OCI-LY1 (cell line): ENCODE data around the gene BAG2.

Experiments used
- H2AFZ ChIP-seq: fragments of 200-600 bp; sonication (generic), shearing (Covaris generic); 2 replicates; pipeline ENCODE4 v1.6.0; 2014; ENCODE audit warnings: antibody characterized with exemption, mild to moderate bottlenecking, low read length
- H3F3A ChIP-seq: fragments of 200-600 bp; sonication (generic), shearing (Covaris generic); 2 replicates; pipeline ENCODE4 v1.6.0; 2014; ENCODE audit warnings: mild to moderate bottlenecking, antibody characterized with exemption, low read length, moderate library complexity; ENCODE audit not compliant: insufficient read depth
- H3K27ac ChIP-seq: fragments of 200-600 bp; sonication (generic); 2 replicates; pipeline ENCODE4 v1.5.1; 2014; ENCODE audit warnings: low read length, mixed run types, mild to moderate bottlenecking, low read depth; ENCODE audit not compliant: poor library complexity, severe bottlenecking
- H3K27me3 ChIP-seq: fragments of 200-600 bp; sonication (generic); 2 replicates; pipeline ENCODE4 v1.6.0; 2014; ENCODE audit warnings: antibody characterized with exemption, mild to moderate bottlenecking, low read length, moderate library complexity; ENCODE audit not compliant: insufficient read depth
- H3K36me3 ChIP-seq: fragments of 200-600 bp; sonication (generic); 2 replicates; pipeline ENCODE4 v1.6.1; 2014; ENCODE audit warnings: mild to moderate bottlenecking, antibody characterized with exemption, low read length, moderate library complexity, mixed read lengths; ENCODE audit not compliant: insufficient read depth
- H3K4me1 ChIP-seq: fragments of 200-600 bp; sonication (generic); 2 replicates; pipeline ENCODE4 v1.5.1; 2014; ENCODE audit warnings: mild to moderate bottlenecking, low read length, moderate library complexity; ENCODE audit not compliant: insufficient read depth, severe bottlenecking
- H3K4me2 ChIP-seq: fragments of 200-600 bp; sonication (generic), shearing (Covaris generic); 2 replicates; pipeline ENCODE4 v1.6.1; 2014; ENCODE audit warnings: low read length
- H3K4me3 ChIP-seq: fragments of 200-600 bp; sonication (generic); 2 replicates; pipeline ENCODE4 v1.5.1; 2014; ENCODE audit warnings: low read length, low read depth, mild to moderate bottlenecking, mixed read lengths; ENCODE audit not compliant: poor library complexity, severe bottlenecking
- H3K79me2 ChIP-seq: fragments of 200-600 bp; shearing (Covaris generic); 2 replicates; pipeline ENCODE4 v1.6.1; 2016; ENCODE audit warnings: mixed run types, low read length, mixed read lengths; ENCODE audit not compliant: insufficient read depth
- H3K9ac ChIP-seq: fragments of 200-600 bp; sonication (generic), shearing (Covaris generic); 2 replicates; pipeline ENCODE4 v1.6.1; 2014; ENCODE audit warnings: mild to moderate bottlenecking, low read length, mixed read lengths
- H3K9me2 ChIP-seq: fragments of 200-600 bp; sonication (generic), shearing (Covaris generic); 2 replicates; pipeline ENCODE4 v1.6.1; 2014; ENCODE audit warnings: low read depth, mild to moderate bottlenecking, low read length, mixed read lengths
- H3K9me3 ChIP-seq: fragments of 200-600 bp; shearing (Covaris generic); 2 replicates; pipeline ENCODE4 v1.6.1; 2014; ENCODE audit warnings: low read length, mixed read lengths
- H4K20me1 ChIP-seq: fragments of 200-600 bp; sonication (generic), shearing (Covaris generic); 2 replicates; pipeline ENCODE4 v1.6.0; 2016; ENCODE audit warnings: mild to moderate bottlenecking, low read length; ENCODE audit not compliant: insufficient read depth
- EZH2 ChIP-seq: fragments of 200-600 bp; sonication (generic), shearing (Covaris generic); IDR thresholded peaks from 2 replicates; pipeline ENCODE4 v1.8.0; 2017; ENCODE audit warnings: borderline replicate concordance, mixed run types, mild to moderate bottlenecking, antibody characterized with exemption, low read length, moderate library complexity, mixed read lengths
- TF ChIP-seq, protein P1 (sequence below): fragments of 200-600 bp; sonication (generic), shearing (Covaris generic); IDR thresholded peaks from 2 replicates; pipeline ENCODE4 v1.5.1; 2017; ENCODE audit warnings: mild to moderate bottlenecking, antibody characterized with exemption, low read length, moderate library complexity, mixed read lengths

The BAG2 gene

DNA sequence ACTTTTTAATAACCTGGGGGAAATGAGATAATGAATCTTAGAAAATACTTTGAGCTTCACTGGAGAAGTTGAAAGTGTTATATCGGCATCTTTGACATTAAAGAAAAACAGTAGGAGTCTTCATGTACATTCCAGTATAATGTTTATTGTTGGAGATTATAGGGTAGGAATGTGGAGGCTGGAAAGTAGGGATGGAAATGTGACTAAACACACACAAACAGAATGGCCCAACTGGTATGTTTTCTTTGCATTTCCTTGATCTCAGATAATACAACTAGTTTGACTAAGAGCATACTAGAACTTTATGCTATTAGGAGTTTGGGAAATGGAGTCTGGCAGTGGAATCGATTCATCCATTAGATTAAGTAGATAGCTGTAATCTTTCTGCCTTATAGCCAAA lies 10.1 kb upstream of the BAG2 start:
- no peaks in the 10 kb centered on the region for H3K9me3 ChIP-seq
- no peaks in the 10 kb centered on the region for H3F3A ChIP-seq
- H3K4me1 ChIP-seq: no peaks in the 10 kb centered on the region
- no peak overlapping the region for H3K4me2 ChIP-seq
- no peaks in the 10 kb centered on the region for H3K79me2 ChIP-seq
- H3K9me2 ChIP-seq: no peaks in the 10 kb centered on the region
- H2AFZ ChIP-seq: no peak overlapping the region
- no peaks in the 10 kb centered on the region for H4K20me1 ChIP-seq
- H3K36me3 ChIP-seq: peaks cover 42% of the 10 kb centered on the region
- TF ChIP-seq, protein P1, sequence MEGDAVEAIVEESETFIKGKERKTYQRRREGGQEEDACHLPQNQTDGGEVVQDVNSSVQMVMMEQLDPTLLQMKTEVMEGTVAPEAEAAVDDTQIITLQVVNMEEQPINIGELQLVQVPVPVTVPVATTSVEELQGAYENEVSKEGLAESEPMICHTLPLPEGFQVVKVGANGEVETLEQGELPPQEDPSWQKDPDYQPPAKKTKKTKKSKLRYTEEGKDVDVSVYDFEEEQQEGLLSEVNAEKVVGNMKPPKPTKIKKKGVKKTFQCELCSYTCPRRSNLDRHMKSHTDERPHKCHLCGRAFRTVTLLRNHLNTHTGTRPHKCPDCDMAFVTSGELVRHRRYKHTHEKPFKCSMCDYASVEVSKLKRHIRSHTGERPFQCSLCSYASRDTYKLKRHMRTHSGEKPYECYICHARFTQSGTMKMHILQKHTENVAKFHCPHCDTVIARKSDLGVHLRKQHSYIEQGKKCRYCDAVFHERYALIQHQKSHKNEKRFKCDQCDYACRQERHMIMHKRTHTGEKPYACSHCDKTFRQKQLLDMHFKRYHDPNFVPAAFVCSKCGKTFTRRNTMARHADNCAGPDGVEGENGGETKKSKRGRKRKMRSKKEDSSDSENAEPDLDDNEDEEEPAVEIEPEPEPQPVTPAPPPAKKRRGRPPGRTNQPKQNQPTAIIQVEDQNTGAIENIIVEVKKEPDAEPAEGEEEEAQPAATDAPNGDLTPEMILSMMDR: no peak
- no peak for TF ChIP-seq EZH2
- H3K27ac ChIP-seq: no peak overlapping the region
- no peak overlapping the region for H3K4me3 ChIP-seq
- no peak overlapping the region for H3K9ac ChIP-seq
- no peaks in the 10 kb centered on the region for H3K27me3 ChIP-seq

DNA sequence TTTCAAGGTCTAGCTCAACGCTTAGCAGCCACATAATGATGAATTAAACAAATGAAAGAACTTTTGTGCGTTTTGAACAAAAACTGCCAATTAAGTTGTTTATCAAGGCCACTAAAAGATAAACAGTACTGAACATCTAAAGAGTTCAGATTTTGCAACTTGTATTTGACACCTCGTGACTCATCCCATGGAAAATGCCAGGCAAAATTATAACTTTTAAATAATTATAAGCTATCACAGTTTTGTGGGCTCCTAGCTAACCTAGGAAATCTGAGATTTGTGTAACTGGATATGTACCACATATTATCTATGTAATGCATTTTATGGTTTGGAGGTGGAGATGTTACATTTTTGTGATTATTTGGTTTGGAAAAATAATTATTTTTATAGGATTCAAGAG lies 9.6 kb upstream of the BAG2 start:
- Histone ChIP-seq H3K36me3 (peaks cover 45% of the 10 kb centered on the region), H3K9me2 (no peaks in the 10 kb centered on the region), H3K4me1 (no peaks in the 10 kb centered on the region), H3K4me3 (no peak overlapping the region), H3K4me2 (no peak overlapping the region), H3K9me3 (no peaks in the 10 kb centered on the region), H2AFZ (no peak overlapping the region), H4K20me1 (no peaks in the 10 kb centered on the region), H3K27ac (no peak overlapping the region), H3F3A (no peaks in the 10 kb centered on the region), H3K27me3 (no peaks in the 10 kb centered on the region), H3K9ac (no peak overlapping the region), H3K79me2 (no peaks in the 10 kb centered on the region)
- TF ChIP-seq, protein P1: no peak
- no peak for TF ChIP-seq EZH2

- Histone ChIP-seq H3K4me3 (no peak overlapping the region), H3K4me2 (no peak overlapping the region), H3K9me2 (no peaks in the 10 kb centered on the region), H3K27me3 (no peaks in the 10 kb centered on the region), H2AFZ (no peak overlapping the region), H3K4me1 (no peaks in the 10 kb centered on the region), H3K36me3 (peaks cover 47% of the 10 kb centered on the region), H3K27ac (no peak overlapping the region), H4K20me1 (no peaks in the 10 kb centered on the region), H3K9ac (no peak overlapping the region), H3K79me2 (no peaks in the 10 kb centered on the region), H3F3A (no peaks in the 10 kb centered on the region), H3K9me3 (no peaks in the 10 kb centered on the region)
- no peak for TF ChIP-seq EZH2
Observed at GRCh38 chr6:57163956-57164355, 8.2 kb upstream of the BAG2 start.

DNA sequence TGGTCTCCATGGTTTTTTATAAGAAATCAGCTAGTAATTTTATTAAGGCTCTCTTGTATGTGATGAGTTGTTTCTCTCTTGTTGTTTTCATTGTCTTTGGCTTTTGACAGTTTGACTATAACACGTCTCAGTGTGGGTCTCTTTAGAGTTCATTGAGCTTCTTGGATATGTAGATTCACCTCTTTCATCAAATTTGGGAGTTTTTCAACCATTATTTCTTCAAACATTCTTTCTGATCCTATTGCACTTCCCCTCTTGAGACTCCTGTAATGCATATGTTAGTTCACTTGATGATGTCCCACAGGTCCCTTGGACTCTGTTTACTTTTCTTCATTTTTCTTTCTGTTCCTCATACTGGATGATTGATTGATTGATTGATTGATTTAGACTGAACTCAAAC lies 7.0 kb upstream of the BAG2 start:
- Histone ChIP-seq H3K27me3 (no peaks in the 10 kb centered on the region), H3K79me2 (no peaks in the 10 kb centered on the region), H3K27ac (no peak overlapping the region), H3K4me1 (no peaks in the 10 kb centered on the region), H2AFZ (no peak overlapping the region), H3K36me3 (peaks cover 47% of the 10 kb centered on the region), H3K4me2 (no peak overlapping the region), H3K9me2 (no peaks in the 10 kb centered on the region), H4K20me1 (no peaks in the 10 kb centered on the region), H3K9me3 (no peaks in the 10 kb centered on the region), H3K4me3 (no peak overlapping the region), H3K9ac (no peak overlapping the region), H3F3A (peaks cover 5% of the 10 kb centered on the region; the same call in 1 of the 2 replicates)
- TF ChIP-seq, protein P1: no peak
- no peak for TF ChIP-seq EZH2
